ENCODE measurements around the gene RELN. TPM values are rescaled to one million over a fixed set of nuclear protein-coding genes. Genes with fewer than 3 reads are reported as not detected.

The RELN gene
- total RNA-seq, 1 donor from 2014 or later, result 3.8 TPM

- no peak for TF ChIP-seq CTCF (conservative IDR thresholded peaks at IDR 0.05; ENCODE audit: low read depth, low read length)
- DNase-seq (ENCODE audit: low read depth), result no peak
- H3K4me3 ChIP-seq (ENCODE audit: low read depth, low read length), result no peak overlapping the region
Observed at GRCh38 chr7:103551016-103551415, 438.4 kb downstream of the RELN start.

GRCh38 chr7:103549786-103550185 lies 439.7 kb downstream of the RELN start:
- no peak for DNase-seq (ENCODE audit: low read depth)
- no peak overlapping the region for H3K4me3 ChIP-seq (ENCODE audit: low read depth, low read length)
- TF ChIP-seq CTCF (conservative IDR thresholded peaks at IDR 0.05; ENCODE audit: low read depth, low read length), result no peak

GRCh38 chr7:103547451-103548284 lies 441.8 kb downstream of the RELN start:
- no peak for TF ChIP-seq CTCF (conservative IDR thresholded peaks at IDR 0.05; ENCODE audit: low read depth, low read length)
- H3K4me3 ChIP-seq (ENCODE audit: low read depth, low read length), result no peak overlapping the region
- no peak for DNase-seq (ENCODE audit: low read depth)

GRCh38 chr7:103542470-103542869 lies 447.0 kb downstream of the RELN start:
- TF ChIP-seq CTCF (conservative IDR thresholded peaks at IDR 0.05; ENCODE audit: low read depth, low read length), result no peak
- no peak for DNase-seq (ENCODE audit: low read depth)
- H3K4me3 ChIP-seq (ENCODE audit: low read depth, low read length), result no peak overlapping the region

GRCh38 chr7:103541947-103542346 lies 447.5 kb downstream of the RELN start:
- no peak overlapping the region for H3K4me3 ChIP-seq (ENCODE audit: low read depth, low read length)
- no peak for DNase-seq (ENCODE audit: low read depth)
- no peak for TF ChIP-seq CTCF (conservative IDR thresholded peaks at IDR 0.05; ENCODE audit: low read depth, low read length)

- H3K4me3 ChIP-seq (ENCODE audit: low read depth, low read length), result no peak overlapping the region
- TF ChIP-seq CTCF (conservative IDR thresholded peaks at IDR 0.05; ENCODE audit: low read depth, low read length), result no peak
- DNase-seq (ENCODE audit: low read depth), result no peak
Observed at GRCh38 chr7:103541026-103541425, 448.4 kb downstream of the RELN start.

- TF ChIP-seq CTCF (conservative IDR thresholded peaks at IDR 0.05; ENCODE audit: low read depth, low read length), result no peak
- no peak overlapping the region for H3K4me3 ChIP-seq (ENCODE audit: low read depth, low read length)
- no peak for DNase-seq (ENCODE audit: low read depth)
Observed at GRCh38 chr7:103540338-103540737, 449.1 kb downstream of the RELN start.
